GM12872 (cell line): ENCODE measurements around the gene SFXN1.

ENCODE experiments used
- CTCF ChIP-seq: IDR thresholded peaks from 3 replicates; pipeline ENCODE4 v1.5.1; 2011; ENCODE audit warnings: low read depth, mild to moderate bottlenecking, low read length, moderate library complexity; ENCODE audit not compliant: insufficient read depth

Gene SFXN1

DNA sequence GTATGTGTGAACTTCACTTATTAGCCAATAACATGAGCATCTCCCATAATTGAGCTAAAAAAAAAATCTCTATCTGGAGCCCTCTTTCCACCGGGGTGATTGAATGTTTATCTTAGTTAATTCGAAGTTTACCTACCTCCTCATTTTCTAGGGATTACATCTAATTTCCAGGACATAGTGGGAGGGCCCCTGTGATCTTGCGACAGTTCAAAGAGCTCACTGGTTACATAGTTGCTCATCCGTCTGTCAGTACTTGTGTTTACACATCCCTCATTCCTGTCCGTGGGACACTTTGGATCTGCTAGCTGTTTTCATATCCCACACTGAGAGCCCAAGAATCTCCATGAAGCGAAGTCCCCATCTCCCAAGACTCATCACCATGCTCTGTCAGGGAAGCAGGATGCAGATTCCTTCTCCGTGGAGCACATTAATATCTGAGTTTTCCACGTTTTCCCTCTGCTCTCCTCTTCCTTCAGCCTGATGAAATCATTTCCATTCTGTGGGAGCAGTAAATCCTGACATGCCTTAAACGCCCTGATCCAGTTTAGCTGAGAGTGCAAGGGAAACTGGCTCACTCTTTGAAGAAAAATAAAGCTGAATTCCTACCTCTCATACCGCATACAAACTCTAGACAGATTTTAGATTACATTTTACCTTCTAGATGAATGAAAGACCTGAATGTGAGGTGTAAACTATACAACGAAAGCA is 10.2 kb upstream of the SFXN1 start:
- no peak for TF ChIP-seq CTCF

- TF ChIP-seq CTCF = no peak
Observed at GRCh38 chr5:175468892-175469291, 9.5 kb upstream of the SFXN1 start.

GRCh38 chr5:175469916-175470315 is 8.4 kb upstream of the SFXN1 start:
- no peak for TF ChIP-seq CTCF

DNA sequence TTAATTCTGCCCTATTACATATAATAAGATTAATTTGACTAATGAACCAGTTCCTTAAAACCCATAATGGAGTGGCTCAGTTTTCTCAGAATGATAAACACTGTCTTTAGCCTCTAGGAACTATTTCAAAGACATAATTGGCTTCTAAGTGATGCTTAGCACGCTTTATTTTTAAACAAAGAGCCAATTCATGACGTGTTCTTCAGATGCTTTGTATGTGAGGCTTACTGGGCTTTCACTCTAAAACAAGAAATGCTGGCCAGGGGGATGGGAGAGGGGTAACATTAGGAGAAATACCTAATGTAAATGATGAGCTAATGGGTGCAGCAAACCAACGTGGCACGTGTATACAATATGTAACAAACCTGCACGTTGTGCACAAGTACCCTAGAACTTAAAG is 7.6 kb upstream of the SFXN1 start:
- no peak for TF ChIP-seq CTCF

- no peak for TF ChIP-seq CTCF
Observed at GRCh38 chr5:175471196-175471595, 7.2 kb upstream of the SFXN1 start.

DNA sequence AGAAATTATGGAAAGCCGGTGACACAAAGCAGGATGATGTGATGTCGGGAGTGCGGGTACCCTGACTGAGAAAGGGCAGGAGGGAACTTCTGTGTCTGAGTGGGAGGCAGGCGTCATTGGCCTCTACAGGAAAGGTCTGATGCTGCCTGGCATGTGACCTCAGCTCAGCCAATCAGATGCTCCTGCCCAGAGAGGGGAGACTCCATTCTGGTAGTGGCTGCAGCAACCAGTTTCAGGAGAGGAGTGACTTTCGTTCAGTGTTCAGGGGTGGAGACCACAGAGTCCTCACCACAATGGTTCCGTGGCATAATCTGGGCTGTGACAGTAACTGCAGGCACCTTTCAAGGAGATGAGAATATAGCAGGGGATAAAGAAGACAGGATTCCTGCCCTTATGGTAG is 6.7 kb upstream of the SFXN1 start:
- TF ChIP-seq CTCF = no peak

DNA sequence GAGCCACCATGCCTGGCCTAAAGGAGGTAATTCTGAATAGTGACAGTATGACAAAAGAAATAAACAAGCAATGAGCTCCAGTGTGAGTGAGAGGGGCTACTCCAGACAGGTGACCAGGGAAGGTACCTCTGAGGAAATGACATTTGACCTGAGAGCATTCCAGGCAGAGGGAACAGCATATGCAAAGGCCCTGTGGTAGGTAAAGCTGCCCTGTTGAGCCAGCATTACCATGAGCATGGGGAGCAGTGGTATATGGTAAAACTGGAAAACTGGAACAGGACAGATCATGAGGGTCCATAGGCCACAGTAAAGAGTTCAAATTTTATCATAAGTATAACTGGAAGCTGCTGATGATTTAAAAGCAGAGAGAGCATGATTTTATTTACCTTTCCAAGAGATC is 6.0 kb upstream of the SFXN1 start:
- no peak for TF ChIP-seq CTCF
